Endothelial cell of umbilical vein (primary cell): Measurements from ENCODE around the gene LSMEM2. TPM values are rescaled to one million over a fixed set of nuclear protein-coding genes. Genes with fewer than 3 reads are reported as not detected.

Source experiments
- BruUV-seq: library from RNA; stranded (reverse); fragments of 400-500 nt; replicated peaks from 2 replicates; lab custom pipeline; 2021; lab: Mats Ljungman, UMichigan
- CTCF ChIA-PET: fragments of 300-600, 350-600 bp; sonication (Branson Sonifier 250); formaldehyde crosslinking; loops from one replicate; lab custom pipeline; 2021; ENCODE audit warnings: antibody characterized with exemption, inconsistent platforms; lab: Charles Lee
- POLR2A ChIA-PET: fragments of 300-600, 350-600 bp; sonication (Branson Sonifier 250); formaldehyde crosslinking; loops from one replicate; lab custom pipeline; 2021; ENCODE audit warnings: antibody characterized with exemption, inconsistent platforms; lab: Charles Lee
- DNase-seq: peaks from one replicate; pipeline ENCODE4 v3.0.0-alpha.2; 2011; ENCODE audit warnings: low read depth, low spot score
- FAIRE-seq: peaks from 2 replicates; lab custom pipeline; 2011; peaks lifted over from hg19 to GRCh38; lab: Jason Lieb, UNC
- H2AFZ ChIP-seq: 2 replicates; pipeline ENCODE4 v1.6.0; 2012; ENCODE audit warnings: low read depth, low read length, control low read depth, inconsistent platforms
- H3K27ac ChIP-seq: 2 replicates; pipeline ENCODE4 v1.5.1; 2011; ENCODE audit warnings: low read depth, mild to moderate bottlenecking, control low read depth, low read length, moderate library complexity; ENCODE audit not compliant: insufficient read depth
- H3K27me3 ChIP-seq, 2 experiments: 2 replicates each; pipeline versions ENCODE4 v1.6.0 to v1.6.1; 2011; ENCODE audit warnings: low read length in 2 of 2, mixed read lengths in 1 of 2; ENCODE audit not compliant: control insufficient read depth in 2 of 2, insufficient read depth in 2 of 2
- H3K36me3 ChIP-seq, 2 experiments: 2 replicates in 1 of 2; 3 replicates in 1 of 2; pipeline ENCODE4 v1.5.1; 2011; ENCODE audit warnings: low read length in 2 of 2, mild to moderate bottlenecking in 1 of 2, moderate library complexity in 1 of 2; ENCODE audit not compliant: control insufficient read depth in 2 of 2, insufficient read depth in 2 of 2; ENCODE audit errors: extremely low read depth in 1 of 2
- H3K4me1 ChIP-seq: 3 replicates; pipeline ENCODE4 v1.5.1; 2011; ENCODE audit warnings: mild to moderate bottlenecking, low read length; ENCODE audit not compliant: control insufficient read depth, insufficient read depth; ENCODE audit errors: extremely low read depth
- H3K4me2 ChIP-seq: 2 replicates; pipeline ENCODE4 v1.6.1; 2011; ENCODE audit warnings: low read length, control low read depth, mixed read lengths; ENCODE audit not compliant: insufficient read depth
- H3K4me3 ChIP-seq, 3 experiments: fragments of 200-600 bp in 1 of 3; sonication (generic), shearing (Covaris generic) in 1 of 3; replicated peaks in 1 of 3; 2 replicates each; pipeline ENCODE4 v1.5.1; 2011 to 2016; ENCODE audit warnings: control low read depth in 3 of 3, low read length in 3 of 3, mild to moderate bottlenecking in 2 of 3, inconsistent platforms in 1 of 3, low read depth in 1 of 3, moderate library complexity in 1 of 3; ENCODE audit not compliant: insufficient read depth in 1 of 3
- H3K79me2 ChIP-seq: 2 replicates; pipeline ENCODE4 v1.6.0; 2012; ENCODE audit warnings: low read length, inconsistent platforms; ENCODE audit not compliant: control insufficient read depth, insufficient read depth
- H3K9ac ChIP-seq: replicated peaks from 2 replicates; pipeline ENCODE3; 2011; ENCODE audit warnings: low read length, control low read depth; ENCODE audit not compliant: insufficient read depth; ENCODE audit errors: extremely low read depth
- H3K9me1 ChIP-seq: replicated peaks from 3 replicates; pipeline ENCODE4 v1.6.0; 2011; ENCODE audit warnings: mild to moderate bottlenecking, low read length; ENCODE audit not compliant: control insufficient read depth, insufficient read depth; ENCODE audit errors: extremely low read depth
- H3K9me3 ChIP-seq: replicated peaks from 2 replicates; pipeline ENCODE4 v1.5.1; 2012; ENCODE audit warnings: low read length, inconsistent platforms; ENCODE audit not compliant: control insufficient read depth, insufficient read depth
- H4K20me1 ChIP-seq: replicated peaks from 2 replicates; pipeline ENCODE3; 2011; ENCODE audit warnings: mild to moderate bottlenecking, low read length; ENCODE audit not compliant: control insufficient read depth, insufficient read depth; ENCODE audit errors: extremely low read depth
- EZH2 ChIP-seq: IDR thresholded peaks from 2 replicates; pipeline ENCODE4 v1.6.1; 2012; ENCODE audit warnings: borderline replicate concordance, low read depth, mild to moderate bottlenecking, moderate library complexity, low read length, inconsistent platforms; ENCODE audit not compliant: severe bottlenecking
- FOS ChIP-seq: IDR thresholded peaks from 2 replicates; pipeline ENCODE4 v1.6.1; 2011; ENCODE audit warnings: mild to moderate bottlenecking, low read length, moderate library complexity, borderline replicate concordance; ENCODE audit not compliant: insufficient read depth
- GATA2 ChIP-seq: IDR thresholded peaks from 2 replicates; pipeline ENCODE4 v1.7.0; 2011; ENCODE audit warnings: low read depth, mild to moderate bottlenecking, moderate library complexity, mixed read lengths, low read length; ENCODE audit not compliant: insufficient read length, insufficient read depth
- JUN ChIP-seq: IDR thresholded peaks from 2 replicates; pipeline ENCODE4 v1.6.1; 2011; ENCODE audit warnings: borderline replicate concordance, low read depth; ENCODE audit not compliant: insufficient read length, insufficient read depth
- MYC ChIP-seq: IDR thresholded peaks from one replicate; pipeline ENCODE4 v1.6.1; 2011; ENCODE audit warnings: mild to moderate bottlenecking, low read depth, low read length
- POLR2A ChIP-seq: IDR thresholded peaks from 2 replicates; pipeline ENCODE4 v1.6.1; 2012; ENCODE audit warnings: low read depth, mild to moderate bottlenecking, control low read depth, low read length
- POLR2AphosphoS5 ChIP-seq: IDR thresholded peaks from 2 replicates; pipeline ENCODE4 v1.6.1; 2012; ENCODE audit warnings: low read depth, mild to moderate bottlenecking, control low read depth, low read length, moderate library complexity; ENCODE audit not compliant: insufficient read depth
- dilution Hi-C: fragments of 300-500 bp; cut with MboI; formaldehyde crosslinking; loops from one replicate; pipeline ENCODE4 v1.15.0; 2019; ENCODE audit warnings: low sequenced_read_pairs; ENCODE audit not compliant: extremely low pct_ligation_motif_present
- intact Hi-C: fragments of 100-400 bp; cut with micrococcal nuclease; formaldehyde crosslinking; loops from one replicate; pipeline ENCODE4 v1.10.0; 2022
- polyA plus RNA-seq, 4 experiments: library from polyadenylated mRNA; depleted of rRNA in 3 of 4; stranded (reverse) in 3 of 4; unstranded in 1 of 4; fragments of >200 nt; gene quantifications; 2 replicates each; pipeline versions ENCODE4 v1.2.1 to v1.2.3, GENCODE V29; 2011 to 2012; ENCODE audit warnings: missing spikeins in 1 of 4
- total RNA-seq: library from RNA; stranded (reverse); gene quantifications from 2 replicates; pipeline ENCODE4 v1.2.3, GENCODE V29; 2021
- TF ChIP-seq, protein P1 (sequence below): IDR thresholded peaks from 2 replicates; pipeline ENCODE4 v1.6.1; 2011; ENCODE audit not compliant: insufficient read depth, insufficient read length
- TF ChIP-seq, protein P2 (sequence below), 2 donors: IDR thresholded peaks; 1 replicate in 1 of 2; 2 replicates in 1 of 2; pipeline ENCODE4 v1.5.1; 2011; ENCODE audit warnings: low read length in 2 of 2, mild to moderate bottlenecking in 2 of 2, moderate library complexity in 2 of 2, control low read depth in 1 of 2, inconsistent platforms in 1 of 2, low read depth in 1 of 2; ENCODE audit not compliant: insufficient read depth in 1 of 2; ENCODE audit errors: extremely low read depth in 1 of 2

The LSMEM2 gene
- total and polyA plus RNA-seq, 2 donors (not counting 3 experiments of a cell fraction or from before 2014, with no cell fraction given): not detected

DNA sequence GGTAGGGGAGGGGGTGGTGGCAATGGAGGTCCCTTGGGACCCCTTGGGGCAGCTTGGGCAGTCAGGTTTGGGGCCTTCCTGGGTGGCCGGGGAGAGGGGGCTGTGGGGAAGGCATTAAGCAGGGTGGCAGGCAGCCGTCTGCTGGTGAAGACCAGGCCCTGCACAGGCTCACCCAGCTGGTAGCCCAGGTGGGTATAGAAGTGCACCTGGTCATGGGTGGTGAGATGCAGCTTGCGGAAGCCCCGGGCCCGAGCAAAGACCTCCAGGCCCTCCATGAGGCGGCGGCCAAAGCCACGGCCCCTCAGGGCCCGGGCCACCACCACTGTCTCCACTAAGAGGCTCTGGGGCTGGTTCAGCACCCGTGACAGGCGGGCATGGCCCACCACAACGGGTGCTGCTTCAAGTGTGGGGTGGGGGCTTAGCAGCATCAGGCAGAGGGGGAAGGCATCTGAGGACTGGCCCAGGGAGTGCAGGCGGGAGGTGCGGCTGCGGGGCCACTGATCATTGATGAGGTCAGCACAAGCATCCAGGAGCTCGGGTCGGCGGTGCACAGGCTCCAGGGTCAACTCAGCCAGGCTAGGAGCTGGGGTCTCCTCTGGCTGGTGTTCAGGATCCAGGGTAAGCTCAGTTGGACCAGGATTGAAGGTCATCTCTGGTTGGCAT is 18.0 kb downstream of the LSMEM2 start:
- dilution Hi-C loops (no loop called here), intact Hi-C loops (no loop called here)
- no peak overlapping the region for H3K4me3 ChIP-seq
- H3K4me2 ChIP-seq: no peak overlapping the region
- FAIRE-seq (no peak), DNase-seq (no peak)
- no peaks in the 10 kb centered on the region for H3K9me3 ChIP-seq
- ChIA-PET CTCF (no interaction called here), POLR2A (no interaction called here)
- H4K20me1 ChIP-seq: no peaks in the 10 kb centered on the region
- peaks cover 25% of the 10 kb centered on the region for H3K4me1 ChIP-seq
- no peaks in the 10 kb centered on the region for H3K36me3 ChIP-seq
- H3K79me2 ChIP-seq: peaks cover 3% of the 10 kb centered on the region
- no peak overlapping the region for H3K27ac ChIP-seq
- H3K9ac ChIP-seq: no peak overlapping the region
- no TSS peak for BruUV-seq
- no peaks in the 10 kb centered on the region for H3K9me1 ChIP-seq
- H3K27me3 ChIP-seq: no peaks in the 10 kb centered on the region
- TF ChIP-seq EZH2: no peak
- TF ChIP-seq POLR2A: no peak
- TF ChIP-seq FOS: no peak
- TF ChIP-seq, protein P1, sequence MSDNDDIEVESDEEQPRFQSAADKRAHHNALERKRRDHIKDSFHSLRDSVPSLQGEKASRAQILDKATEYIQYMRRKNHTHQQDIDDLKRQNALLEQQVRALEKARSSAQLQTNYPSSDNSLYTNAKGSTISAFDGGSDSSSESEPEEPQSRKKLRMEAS: no peak
- TF ChIP-seq POLR2AphosphoS5: no peak
- TF ChIP-seq GATA2: no peak
- no peak for TF ChIP-seq JUN
- TF ChIP-seq, protein P2, sequence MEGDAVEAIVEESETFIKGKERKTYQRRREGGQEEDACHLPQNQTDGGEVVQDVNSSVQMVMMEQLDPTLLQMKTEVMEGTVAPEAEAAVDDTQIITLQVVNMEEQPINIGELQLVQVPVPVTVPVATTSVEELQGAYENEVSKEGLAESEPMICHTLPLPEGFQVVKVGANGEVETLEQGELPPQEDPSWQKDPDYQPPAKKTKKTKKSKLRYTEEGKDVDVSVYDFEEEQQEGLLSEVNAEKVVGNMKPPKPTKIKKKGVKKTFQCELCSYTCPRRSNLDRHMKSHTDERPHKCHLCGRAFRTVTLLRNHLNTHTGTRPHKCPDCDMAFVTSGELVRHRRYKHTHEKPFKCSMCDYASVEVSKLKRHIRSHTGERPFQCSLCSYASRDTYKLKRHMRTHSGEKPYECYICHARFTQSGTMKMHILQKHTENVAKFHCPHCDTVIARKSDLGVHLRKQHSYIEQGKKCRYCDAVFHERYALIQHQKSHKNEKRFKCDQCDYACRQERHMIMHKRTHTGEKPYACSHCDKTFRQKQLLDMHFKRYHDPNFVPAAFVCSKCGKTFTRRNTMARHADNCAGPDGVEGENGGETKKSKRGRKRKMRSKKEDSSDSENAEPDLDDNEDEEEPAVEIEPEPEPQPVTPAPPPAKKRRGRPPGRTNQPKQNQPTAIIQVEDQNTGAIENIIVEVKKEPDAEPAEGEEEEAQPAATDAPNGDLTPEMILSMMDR (IDR thresholded peaks at IDR 0.05; ENCODE audit: extremely low read depth in 1 of 2, insufficient read depth in 1 of 2, low read depth in 1 of 2, low read length in 2 of 2): no peak
- TF ChIP-seq MYC: no peak
- no peak overlapping the region for H2AFZ ChIP-seq
